ENCODE measurements around the gene ANKS1B.

DNA sequence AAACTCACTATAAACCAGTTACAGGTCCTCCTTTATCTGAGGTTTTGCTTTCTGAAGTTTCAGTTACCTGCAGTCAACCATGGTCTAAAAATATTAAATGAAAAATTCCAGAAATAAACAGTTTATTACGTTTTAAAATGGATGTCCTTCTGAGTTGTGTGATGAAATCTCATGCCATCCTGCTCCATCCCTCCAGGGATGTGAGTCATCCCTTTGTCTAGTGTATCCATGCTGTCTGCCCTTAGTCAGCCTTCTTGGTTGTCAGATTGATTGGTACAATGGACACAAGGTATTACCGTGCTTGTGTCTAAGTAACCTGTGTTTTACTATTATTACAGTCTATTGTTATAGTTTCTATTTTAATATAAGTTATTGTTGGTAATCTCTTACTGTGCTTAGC is 1011.3 kb downstream of the ANKS1B start:
- TF ChIP-seq, protein P1, sequence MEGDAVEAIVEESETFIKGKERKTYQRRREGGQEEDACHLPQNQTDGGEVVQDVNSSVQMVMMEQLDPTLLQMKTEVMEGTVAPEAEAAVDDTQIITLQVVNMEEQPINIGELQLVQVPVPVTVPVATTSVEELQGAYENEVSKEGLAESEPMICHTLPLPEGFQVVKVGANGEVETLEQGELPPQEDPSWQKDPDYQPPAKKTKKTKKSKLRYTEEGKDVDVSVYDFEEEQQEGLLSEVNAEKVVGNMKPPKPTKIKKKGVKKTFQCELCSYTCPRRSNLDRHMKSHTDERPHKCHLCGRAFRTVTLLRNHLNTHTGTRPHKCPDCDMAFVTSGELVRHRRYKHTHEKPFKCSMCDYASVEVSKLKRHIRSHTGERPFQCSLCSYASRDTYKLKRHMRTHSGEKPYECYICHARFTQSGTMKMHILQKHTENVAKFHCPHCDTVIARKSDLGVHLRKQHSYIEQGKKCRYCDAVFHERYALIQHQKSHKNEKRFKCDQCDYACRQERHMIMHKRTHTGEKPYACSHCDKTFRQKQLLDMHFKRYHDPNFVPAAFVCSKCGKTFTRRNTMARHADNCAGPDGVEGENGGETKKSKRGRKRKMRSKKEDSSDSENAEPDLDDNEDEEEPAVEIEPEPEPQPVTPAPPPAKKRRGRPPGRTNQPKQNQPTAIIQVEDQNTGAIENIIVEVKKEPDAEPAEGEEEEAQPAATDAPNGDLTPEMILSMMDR (IDR thresholded peaks at IDR 0.05 in 2 of 3, conservative IDR thresholded peaks at IDR 0.05 in 1 of 3; ENCODE audit: control insufficient read depth in 2 of 3, extremely low read depth in 1 of 3, insufficient read depth in 1 of 3, low read depth in 3 of 3, low read length in 3 of 3) = no peak
- TF ChIP-seq NR2C1 (IDR thresholded peaks at IDR 0.05) (no peak), RAD21 (IDR thresholded peaks at IDR 0.05; ENCODE audit: insufficient read depth, low read depth, low read length) (no peak), MEF2A (IDR thresholded peaks at IDR 0.05; ENCODE audit: insufficient read depth, low read depth, low read length) (no peak), NFYA (IDR thresholded peaks at IDR 0.05; ENCODE audit: borderline replicate concordance, low read depth, low read length) (no peak), POLR2A (IDR thresholded peaks at IDR 0.05; ENCODE audit: low read depth, low read length) (no peak), NRF1 (conservative IDR thresholded peaks at IDR 0.05; ENCODE audit: low read depth, low read length) (no peak), TCF7 (IDR thresholded peaks at IDR 0.05; ENCODE audit: borderline replicate concordance) (no peak), EP300 (IDR thresholded peaks at IDR 0.05; ENCODE audit: borderline replicate concordance in 1 of 2, control insufficient read depth in 1 of 2, low read depth in 2 of 2, low read length in 2 of 2) (no peak)
- TF ChIP-seq, protein P2, sequence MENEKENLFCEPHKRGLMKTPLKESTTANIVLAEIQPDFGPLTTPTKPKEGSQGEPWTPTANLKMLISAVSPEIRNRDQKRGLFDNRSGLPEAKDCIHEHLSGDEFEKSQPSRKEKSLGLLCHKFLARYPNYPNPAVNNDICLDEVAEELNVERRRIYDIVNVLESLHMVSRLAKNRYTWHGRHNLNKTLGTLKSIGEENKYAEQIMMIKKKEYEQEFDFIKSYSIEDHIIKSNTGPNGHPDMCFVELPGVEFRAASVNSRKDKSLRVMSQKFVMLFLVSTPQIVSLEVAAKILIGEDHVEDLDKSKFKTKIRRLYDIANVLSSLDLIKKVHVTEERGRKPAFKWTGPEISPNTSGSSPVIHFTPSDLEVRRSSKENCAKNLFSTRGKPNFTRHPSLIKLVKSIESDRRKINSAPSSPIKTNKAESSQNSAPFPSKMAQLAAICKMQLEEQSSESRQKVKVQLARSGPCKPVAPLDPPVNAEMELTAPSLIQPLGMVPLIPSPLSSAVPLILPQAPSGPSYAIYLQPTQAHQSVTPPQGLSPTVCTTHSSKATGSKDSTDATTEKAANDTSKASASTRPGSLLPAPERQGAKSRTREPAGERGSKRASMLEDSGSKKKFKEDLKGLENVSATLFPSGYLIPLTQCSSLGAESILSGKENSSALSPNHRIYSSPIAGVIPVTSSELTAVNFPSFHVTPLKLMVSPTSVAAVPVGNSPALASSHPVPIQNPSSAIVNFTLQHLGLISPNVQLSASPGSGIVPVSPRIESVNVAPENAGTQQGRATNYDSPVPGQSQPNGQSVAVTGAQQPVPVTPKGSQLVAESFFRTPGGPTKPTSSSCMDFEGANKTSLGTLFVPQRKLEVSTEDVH (IDR thresholded peaks at IDR 0.05; ENCODE audit: low read depth, partially characterized antibody) = no peak
- TF ChIP-seq, protein P3, sequence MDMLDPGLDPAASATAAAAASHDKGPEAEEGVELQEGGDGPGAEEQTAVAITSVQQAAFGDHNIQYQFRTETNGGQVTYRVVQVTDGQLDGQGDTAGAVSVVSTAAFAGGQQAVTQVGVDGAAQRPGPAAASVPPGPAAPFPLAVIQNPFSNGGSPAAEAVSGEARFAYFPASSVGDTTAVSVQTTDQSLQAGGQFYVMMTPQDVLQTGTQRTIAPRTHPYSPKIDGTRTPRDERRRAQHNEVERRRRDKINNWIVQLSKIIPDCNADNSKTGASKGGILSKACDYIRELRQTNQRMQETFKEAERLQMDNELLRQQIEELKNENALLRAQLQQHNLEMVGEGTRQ (IDR thresholded peaks at IDR 0.05; ENCODE audit: borderline replicate concordance, low read depth, low read length) = no peak
